Measurements from ENCODE around the gene STK32C. TPM values are rescaled to one million over a fixed set of nuclear protein-coding genes. Genes with fewer than 3 reads are reported as not detected.
"Not testable (repeated sequence)": the region's sequence is repeated elsewhere in the genome, so short reads cannot be mapped to it uniquely, and the experiment has no call there.

The STK32C gene
- total and polyA plus RNA-seq, 8 donors: 3.3 to 13.2 (median 5.2) TPM

- no peak overlapping the region for H3K27ac ChIP-seq
- WGBS, 2 donors: 83 to 95% methylated on average over 5 of the region's 5 CpGs
- intact Hi-C loops (cut with DNase I): no loop called here
- H3K36me3 ChIP-seq: no peaks in the 10 kb centered on the region
- ATAC-seq: no peak
- FAIRE-seq: no peak
- peaks cover 0 to 7% (median 0%) of the 10 kb centered on the region in 3 donors for H3K4me1 ChIP-seq
- H3K27me3 ChIP-seq: no peaks in the 10 kb centered on the region
- no peak for TF ChIP-seq CTCF (IDR thresholded peaks at IDR 0.05)
- H3K9me3 ChIP-seq: no peaks in the 10 kb centered on the region
- H3K4me3 ChIP-seq: no peak overlapping the region
- no peak for DNase-seq
These were observed 8.4 kb upstream of the STK32C start for GRCh38 chr10:132316133-132316532.

- H3K36me3 ChIP-seq; intact Hi-C loops (cut with DNase I); H3K4me3 ChIP-seq; H3K9me3 ChIP-seq; ATAC-seq; H3K27me3 ChIP-seq; H3K4me1 ChIP-seq; FAIRE-seq; H3K27ac ChIP-seq; DNase-seq: not testable (repeated sequence)
- WGBS, 2 donors: 88 to 96% methylated on average over 8 of the region's 8 CpGs
These were observed 7.1 kb upstream of the STK32C start for GRCh38 chr10:132314881-132315280.

GRCh38 chr10:132314336-132314735, 6.6 kb upstream of the STK32C start:
- no peak overlapping the region for H3K27ac ChIP-seq

GRCh38 chr10:132313865-132314264, 6.1 kb upstream of the STK32C start:
- TF ChIP-seq CTCF (IDR thresholded peaks at IDR 0.05): no peak

More at GRCh38 chr10:132314336-132314735, 6.6 kb upstream of the STK32C start:
- TF ChIP-seq CTCF (IDR thresholded peaks at IDR 0.05): no peak
- 92 to 96% methylated on average over 4 of the region's 4 CpGs for WGBS, 2 donors
- H3K4me1 ChIP-seq: peaks cover 0 to 9% (median 0%) of the 10 kb centered on the region in 3 donors
- no peaks in the 10 kb centered on the region for H3K27me3 ChIP-seq
- FAIRE-seq (no peak), DNase-seq (no peak), ATAC-seq (no peak)
- no peaks in the 10 kb centered on the region for H3K9me3 ChIP-seq
- no peak overlapping the region for H3K4me3 ChIP-seq
- no peaks in the 10 kb centered on the region for H3K36me3 ChIP-seq
- intact Hi-C loops (cut with DNase I): no loop called here

GRCh38 chr10:132313305-132313704, 5.6 kb upstream of the STK32C start:
- Histone ChIP-seq H3K4me1 (peaks cover 0 to 9% (median 4%) of the 10 kb centered on the region in 3 donors), H3K36me3 (no peaks in the 10 kb centered on the region), H3K4me3 (no peak overlapping the region), H3K27ac (no peak overlapping the region), H3K27me3 (no peaks in the 10 kb centered on the region), H3K9me3 (no peaks in the 10 kb centered on the region)
- peak in 1 of 6 donors; percentile 26 for DNase-seq
- no peak for ATAC-seq
- WGBS, 2 donors: 68 to 81% methylated on average over 12 of the region's 12 CpGs
- FAIRE-seq: no peak
- TF ChIP-seq CTCF (IDR thresholded peaks at IDR 0.05): no peak
- intact Hi-C loops (cut with DNase I): no loop called here

More at GRCh38 chr10:132313865-132314264, 6.1 kb upstream of the STK32C start:
- FAIRE-seq (no peak), ATAC-seq (no peak), DNase-seq (no peak)
- Histone ChIP-seq H3K4me1 (peaks cover 0 to 9% (median 0%) of the 10 kb centered on the region in 3 donors), H3K9me3 (no peaks in the 10 kb centered on the region), H3K36me3 (no peaks in the 10 kb centered on the region), H3K4me3 (no peak overlapping the region), H3K27ac (no peak overlapping the region), H3K27me3 (no peaks in the 10 kb centered on the region)
- 95 to 97% methylated on average over 6 of the region's 6 CpGs for WGBS, 2 donors
- intact Hi-C loops (cut with DNase I): no loop called here

Measured in pancreas (tissue), 10 donors.